ENCODE results near the gene TGFA.

TGFA gene

DNA sequence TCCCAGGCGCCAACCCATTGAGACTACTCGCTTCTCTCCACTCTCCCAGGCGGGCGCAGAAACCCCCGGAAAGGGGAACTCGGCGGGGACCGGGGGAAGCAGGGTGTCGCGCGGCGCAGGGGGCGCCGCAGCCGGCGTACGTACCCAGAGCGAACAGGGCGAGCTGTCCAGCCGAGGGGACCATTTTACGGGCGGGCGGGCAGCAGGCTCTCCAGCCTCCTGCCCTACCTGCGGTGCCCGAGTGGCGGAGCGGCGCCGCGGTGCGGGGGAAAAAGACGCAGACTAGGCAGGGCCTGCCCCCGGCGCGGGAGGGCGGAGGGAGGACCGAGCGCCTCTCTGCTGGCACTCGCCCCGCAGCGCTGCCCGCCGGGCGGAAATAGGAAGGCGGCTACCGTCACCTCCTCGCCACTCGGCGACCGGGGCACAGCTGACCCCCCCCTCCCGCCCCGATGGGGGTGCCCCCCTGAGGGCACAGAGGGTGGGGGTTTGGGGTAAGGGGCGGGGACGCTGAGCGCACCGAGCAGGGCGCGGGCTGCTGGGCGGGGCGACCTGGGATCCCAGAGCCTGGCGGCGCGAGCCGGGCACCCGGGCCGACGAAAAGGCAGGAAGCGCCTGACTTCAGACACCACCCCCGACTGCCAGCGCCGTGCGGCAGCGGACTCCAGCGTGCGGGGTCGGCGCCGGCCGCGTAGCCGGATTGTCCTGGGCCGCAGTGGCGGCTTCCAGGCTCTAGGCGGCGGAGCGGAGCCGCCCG is at the start of gene TGFA:
TSS of gene TGFA (minus strand) at position 243 of the 754 bp plus-strand sequence. CDS start at position 184, 59 bp downstream.
- DNase-seq = peak; percentile 65

DNA sequence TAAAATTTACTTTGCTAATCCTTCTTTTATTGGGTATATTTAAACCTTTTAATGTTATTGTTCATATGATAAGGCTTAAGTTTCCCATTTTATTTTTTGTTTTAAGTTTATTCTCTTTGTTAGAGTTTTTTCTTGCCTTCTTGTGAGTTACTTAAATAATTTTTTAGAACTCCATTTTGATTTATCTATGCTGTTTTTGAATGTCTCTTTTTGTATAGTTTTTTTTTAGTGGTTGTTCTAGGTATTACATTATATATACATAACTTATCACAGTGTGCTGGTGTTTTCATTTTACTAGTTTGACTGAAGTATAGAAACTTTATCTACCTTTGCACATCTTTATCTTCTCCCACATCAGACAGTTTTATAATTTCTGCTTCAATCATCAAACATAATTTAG is 49.4 kb upstream of the TGFA start:
- no peak for DNase-seq

DNA sequence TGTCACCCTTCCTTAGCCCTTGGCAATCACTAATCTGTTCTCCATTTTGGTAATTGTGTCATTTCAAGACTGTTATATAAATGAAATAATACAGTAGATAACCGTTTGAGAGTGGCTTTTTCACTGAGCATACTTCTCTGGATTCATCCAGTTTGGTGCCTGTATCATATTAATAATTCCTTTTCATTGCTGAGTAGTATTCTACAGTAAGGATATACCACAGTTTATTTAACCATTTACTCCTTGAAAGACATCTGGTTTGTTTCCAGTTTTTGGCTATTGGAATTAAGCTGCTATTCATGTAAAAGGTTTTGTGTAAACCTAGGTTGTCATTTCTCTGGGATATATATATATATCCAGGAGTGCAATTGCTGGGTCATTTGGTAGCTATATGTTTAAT is 44.6 kb upstream of the TGFA start:
- DNase-seq = no peak

DNA sequence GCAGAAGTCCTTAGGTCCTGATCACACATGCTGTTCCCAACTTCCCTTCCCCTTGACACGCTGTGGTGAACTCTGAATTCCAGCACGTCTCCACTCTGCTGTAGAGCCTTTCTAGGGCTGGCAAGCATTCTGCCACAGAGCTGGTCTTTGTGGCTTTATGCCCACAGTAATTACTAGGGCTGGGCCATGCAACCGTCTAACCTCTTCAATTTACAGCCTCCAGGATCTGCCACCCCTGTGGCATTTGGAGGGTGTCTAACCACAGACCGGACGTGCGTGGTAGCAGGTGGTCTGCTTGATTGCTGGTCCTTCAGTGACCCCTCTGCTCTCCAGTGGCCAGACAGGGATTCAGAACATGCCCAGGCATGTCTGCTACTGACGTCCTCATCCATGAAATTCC is 43.1 kb upstream of the TGFA start:
- DNase-seq = no peak

DNA sequence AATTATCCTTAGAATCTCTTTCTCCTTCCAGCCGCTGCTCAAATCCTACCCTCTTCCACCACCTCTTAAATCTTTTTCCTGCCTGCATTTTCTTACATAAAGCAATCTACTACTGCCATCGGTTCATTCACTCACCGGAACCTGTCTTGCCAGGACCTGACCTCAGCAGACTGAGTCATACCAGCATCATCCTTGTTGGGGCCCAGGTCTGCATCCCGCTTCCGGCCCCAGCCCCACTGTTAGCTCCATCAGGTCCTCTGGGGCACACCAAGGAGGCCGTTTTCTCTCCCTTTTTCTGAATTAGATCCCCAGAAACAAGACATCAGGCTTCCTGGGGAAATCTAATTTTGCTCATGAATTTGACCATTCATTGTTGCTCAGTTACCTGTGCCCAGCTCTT is 42.7 kb upstream of the TGFA start:
- DNase-seq = no peak

DNA sequence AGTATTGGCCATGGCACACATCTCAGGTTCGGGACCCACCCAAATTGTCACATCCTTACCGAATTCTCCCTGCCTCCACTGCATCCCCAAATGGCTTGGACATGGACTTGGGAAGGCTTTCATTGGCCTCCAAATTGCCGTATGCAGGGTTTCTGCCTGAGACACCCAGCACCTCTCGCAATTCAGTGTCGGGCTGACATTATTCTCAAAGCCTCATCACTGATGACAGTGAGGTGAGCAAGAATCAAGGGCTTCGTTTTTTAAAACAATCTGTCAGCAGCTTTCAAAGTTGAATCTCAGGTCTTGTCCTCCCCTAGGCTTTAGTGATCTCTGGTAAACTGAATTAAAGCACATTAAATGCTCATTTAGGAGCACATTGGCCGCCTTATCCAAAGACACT is 29.5 kb upstream of the TGFA start:
- DNase-seq = no peak

DNA sequence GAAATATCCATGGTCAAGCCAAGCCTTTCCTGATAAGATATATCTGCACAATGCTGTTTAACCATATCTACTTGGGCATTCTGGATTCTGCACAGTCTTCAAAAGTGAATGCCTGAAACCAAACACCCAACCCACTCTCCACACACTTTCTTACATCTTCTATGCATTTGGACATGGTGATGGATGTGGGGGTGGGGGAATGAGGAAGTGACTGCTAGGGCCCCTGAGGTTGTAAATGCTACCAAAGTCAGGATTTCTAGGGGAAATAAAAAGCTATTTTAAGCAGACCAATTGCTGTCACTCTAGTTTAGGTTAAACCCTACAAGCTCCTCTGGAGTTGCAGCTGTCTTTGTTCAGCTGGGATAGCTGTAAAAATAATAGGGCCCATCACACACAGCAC is 26.7 kb upstream of the TGFA start:
- DNase-seq = no peak

DNA sequence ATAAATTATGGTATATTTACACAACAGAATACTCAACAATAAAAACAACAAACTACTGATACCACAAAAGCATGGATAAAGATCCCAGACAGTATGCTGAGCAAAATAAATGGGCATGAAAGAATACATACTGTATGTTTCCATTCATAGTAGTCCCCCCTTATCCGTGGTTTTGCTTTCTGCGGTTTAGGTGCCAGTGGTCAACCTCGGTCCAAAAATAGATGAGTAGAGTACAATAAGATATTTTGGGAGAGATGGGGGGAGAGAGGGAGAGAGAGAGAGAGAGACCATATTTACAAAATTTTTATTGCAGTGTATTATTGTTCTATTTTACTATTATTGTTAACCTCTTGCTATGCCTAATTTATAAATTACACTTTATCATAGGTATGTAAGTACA is 21.0 kb upstream of the TGFA start:
- DNase-seq = no peak

DNA sequence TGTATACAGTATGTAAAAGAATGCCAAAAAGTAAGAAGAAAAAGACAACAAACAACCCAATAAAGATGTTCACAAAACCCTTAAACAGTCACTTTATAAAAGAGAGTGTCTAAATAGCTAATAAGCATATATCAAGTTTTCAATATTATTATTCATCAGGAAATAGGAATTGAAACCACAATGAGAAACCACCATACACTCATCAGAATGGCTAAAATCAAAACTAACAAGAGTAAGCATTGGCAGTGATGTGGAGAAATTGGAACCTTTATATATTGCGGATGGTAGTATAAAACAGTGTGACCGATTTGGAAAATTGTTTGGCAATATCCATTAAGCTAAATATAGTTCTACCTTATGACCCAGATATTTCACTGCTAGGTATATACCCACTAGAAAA is 20.5 kb upstream of the TGFA start:
- no peak for DNase-seq

DNA sequence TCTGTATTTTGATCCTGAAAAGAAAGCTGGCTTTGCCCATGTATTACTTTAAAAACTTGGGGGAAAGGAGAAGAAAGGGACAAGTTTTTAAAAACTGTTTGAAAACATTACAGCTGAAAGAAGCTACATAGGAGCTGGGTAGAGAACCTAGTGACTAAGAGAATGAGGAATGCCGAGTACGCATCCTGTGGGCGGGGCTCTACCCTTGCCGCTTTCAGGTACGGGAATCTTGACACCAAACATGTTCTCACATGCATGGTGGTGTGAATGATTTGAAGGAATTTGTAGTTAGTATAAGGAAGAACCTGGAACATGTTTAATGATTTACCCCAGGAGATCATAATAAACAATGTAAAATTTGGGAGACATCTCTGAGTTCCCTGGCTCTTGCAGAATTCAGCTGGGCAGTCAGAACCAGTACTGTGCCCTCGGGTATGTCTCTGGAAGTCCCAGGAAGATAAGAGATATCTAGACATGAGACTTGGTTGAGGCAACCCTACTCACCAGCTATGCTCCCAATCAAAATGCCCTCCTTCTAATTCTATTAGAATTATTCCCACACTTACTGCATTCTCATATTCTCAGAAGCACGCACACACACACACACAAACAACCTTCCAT is 16.5 kb upstream of the TGFA start:
- DNase-seq = no peak

DNA sequence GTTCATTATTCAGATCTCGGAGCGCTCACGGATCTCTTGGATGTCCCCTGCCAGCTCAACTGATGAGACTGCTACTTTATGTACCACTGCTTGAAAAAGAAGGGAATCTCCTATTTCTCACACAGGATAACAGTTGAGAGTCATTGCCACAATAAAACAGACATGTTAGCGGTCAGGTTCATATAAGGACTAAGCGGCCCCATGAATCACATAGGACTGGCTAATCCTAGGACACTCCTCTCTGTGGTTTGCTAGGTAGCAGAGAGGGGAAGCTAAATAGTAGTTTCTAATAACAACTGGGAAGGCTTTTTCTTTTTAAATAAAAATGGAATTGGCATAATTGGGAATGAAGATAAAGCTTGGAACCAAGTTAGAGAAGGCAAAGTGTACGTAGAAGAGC is 15.9 kb upstream of the TGFA start:
- DNase-seq = no peak

DNA sequence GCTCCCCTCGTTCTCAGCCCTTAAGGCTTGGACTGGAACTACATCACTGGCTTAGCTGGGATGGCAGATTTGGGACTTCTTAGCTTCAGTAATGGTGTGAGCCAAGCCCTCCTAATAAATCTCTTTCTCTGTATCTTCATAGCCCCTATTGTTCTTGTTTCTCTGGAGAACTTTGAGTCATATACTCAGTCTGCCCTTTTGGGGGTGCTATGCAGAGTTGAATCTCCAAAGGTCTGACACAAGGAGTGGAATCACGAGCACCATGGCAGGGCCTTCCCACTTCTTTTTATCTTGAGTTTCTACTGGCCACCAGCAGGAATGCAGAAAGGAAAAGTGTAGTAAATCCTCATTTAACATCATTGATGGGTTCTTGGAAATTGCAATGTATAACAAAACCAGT is 13.3 kb upstream of the TGFA start:
- no peak for DNase-seq

DNA sequence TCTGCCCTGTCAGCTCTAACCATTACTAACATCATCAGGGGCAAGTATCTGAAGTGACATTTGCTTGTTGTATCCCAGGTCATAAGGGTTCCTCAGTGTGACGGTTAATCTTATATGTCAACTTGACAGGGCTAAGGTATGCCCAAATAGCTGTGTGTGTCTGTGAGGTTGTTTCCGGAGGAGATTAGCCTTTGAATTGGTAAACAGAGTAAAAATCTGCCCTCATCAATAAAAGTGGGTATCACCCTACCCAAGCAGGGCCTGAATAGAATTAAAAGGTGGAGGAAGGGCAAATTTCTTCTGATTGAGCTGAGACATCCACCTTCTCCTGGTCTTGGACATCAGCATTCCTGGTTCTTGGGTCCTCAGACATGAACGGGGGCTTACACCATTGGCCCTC is 12.8 kb upstream of the TGFA start:
- DNase-seq = no peak

DNA sequence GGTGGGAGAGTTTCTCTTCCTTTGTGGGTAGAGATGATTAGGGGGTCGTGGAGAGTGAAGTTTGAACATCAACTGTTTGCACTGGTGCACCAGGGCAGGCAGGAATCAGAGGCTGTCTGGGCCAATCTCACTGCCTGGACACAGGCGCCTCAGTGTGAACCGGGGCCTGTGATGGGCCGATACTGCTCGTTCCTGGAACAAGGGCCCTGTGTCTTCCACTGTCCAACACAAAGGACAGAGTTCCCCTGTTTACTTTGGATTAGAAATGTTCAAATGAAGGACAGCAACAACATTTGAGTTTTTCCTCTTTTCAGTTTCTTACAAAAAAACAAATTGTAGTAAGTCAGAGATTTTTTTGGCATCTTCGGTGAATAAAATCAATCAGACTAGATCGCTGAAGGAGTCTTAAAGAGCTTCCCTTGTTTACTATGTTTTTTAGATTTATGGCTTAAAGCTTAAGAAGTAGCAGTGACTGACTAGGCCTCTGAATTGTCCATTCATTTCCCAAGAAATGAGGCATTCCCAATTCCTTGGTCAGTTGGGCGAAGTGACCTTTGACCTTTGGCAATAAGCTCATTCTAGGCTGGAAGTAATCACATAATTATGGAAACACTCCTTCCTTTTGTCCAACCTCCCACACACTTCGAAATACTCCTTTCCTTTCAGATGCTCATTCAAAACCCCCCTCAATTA is 11.6 kb upstream of the TGFA start:
- no peak for DNase-seq

DNA sequence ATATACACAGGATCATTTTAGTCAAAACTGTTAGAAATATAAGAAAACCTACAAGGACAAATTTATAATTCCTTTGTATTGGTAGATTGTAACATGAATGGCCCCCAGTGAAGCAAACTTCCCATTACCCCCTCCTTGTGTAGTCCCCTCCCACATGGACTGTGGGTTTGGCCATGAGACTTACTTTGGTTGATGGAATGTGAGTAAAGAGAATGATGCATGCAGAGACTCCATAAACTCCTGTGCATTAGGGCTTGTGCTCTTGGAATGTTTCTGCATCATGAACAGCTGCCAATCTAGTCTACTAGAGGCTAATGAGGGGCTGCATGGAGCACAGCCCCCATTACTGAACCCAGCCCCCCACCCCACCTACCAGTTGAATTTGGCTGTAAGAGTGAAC is 8.3 kb upstream of the TGFA start:
- DNase-seq = no peak

DNA sequence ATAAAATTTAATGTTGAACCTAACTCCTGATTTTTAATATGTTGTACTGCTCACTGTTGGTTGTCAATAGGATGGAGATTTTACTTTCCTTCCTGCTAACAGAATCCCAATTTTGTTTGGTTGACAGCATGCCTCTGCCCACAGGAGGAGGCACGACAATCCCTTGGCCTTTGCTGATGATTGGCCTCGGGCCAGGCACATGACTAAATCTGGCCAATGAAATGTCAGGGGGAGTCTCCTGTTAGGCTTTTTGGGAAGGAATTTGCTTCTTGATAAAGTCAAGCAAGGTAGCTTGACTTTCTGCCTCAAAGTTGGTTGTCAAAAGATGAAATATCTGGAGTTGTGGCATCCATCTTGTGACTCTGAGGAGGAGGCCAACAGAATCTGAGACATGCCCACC is 6.8 kb upstream of the TGFA start:
- DNase-seq = no peak

DNA sequence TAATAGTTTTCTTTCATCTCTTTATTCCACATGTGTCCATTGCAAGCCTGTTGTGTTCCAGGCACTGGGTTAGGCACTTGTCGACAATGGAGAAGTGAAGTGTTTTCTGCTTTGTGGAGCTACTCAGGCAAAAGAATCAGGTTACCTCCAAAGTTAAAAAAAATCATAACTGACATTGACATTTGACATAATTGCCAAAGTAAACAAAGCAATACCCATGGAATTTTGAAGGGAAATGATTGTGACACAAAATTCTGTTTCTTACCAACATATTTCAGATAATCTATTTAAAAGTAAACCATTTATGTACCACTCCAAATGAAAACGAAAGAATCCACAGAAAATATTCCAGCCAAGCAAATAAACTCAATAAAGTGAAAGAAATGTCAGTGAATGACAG is 6.4 kb upstream of the TGFA start:
- DNase-seq = no peak

DNA sequence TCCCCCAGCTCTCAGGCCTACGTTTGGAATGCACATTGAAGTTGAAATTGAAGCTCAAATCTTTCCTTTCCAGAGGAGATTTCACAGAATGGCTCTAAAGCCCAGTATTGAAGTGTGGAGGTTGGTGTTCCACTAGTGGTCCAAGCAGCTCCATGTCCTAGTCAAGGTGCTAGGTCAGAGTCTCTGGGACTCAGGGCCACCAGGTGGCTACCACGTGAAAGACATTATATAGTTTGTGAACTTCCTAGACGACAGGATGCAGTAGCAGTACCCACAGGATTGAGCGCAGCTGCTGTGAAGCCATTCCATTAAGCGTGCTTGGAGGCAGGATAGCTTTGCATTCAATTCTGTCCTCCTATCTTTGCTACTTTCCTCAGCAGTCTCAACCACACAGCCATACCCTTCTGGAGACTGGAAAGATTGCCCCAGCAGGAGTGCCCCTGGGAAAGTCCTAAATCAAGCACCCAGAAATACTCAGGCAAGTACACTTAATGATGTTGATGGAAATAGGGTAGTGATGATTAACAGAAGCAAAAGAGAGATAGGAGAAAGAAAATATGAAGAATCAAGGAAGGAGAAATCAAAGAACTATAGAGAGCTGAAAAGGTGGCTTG is 4.7 kb upstream of the TGFA start:
- DNase-seq = no peak

DNA sequence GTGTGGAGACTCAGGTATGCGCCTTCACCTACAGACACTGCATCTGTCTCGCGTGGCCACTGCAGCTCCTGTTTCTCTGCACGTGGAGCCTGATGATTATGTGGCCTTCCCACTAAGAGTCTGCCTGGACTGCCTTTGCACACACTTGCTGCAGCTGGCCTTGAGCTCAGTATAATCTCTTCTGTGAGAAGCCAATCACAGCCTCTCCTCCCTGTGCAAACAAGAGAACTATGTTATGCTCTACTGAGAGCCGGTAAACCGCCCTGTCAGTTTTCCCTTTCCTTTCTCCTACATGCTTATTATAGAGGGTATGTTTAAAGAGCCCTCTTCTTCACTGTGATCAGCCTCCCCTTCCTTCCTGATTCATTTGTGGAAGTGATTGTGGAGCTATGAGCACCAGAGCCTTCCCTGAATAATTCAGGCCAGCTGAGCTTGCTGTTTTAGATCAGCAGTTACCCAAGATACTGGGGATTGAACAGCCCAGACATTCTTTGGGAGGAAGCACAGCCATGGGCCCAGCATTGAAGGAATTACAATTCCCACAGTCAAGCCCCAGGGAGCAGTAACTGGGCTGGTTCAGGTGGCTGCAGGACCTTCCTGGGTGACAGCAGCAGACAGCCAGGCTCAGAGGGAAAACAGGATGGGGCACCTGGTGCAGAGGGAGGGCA is 3.7 kb upstream of the TGFA start:
- no peak for DNase-seq

DNA sequence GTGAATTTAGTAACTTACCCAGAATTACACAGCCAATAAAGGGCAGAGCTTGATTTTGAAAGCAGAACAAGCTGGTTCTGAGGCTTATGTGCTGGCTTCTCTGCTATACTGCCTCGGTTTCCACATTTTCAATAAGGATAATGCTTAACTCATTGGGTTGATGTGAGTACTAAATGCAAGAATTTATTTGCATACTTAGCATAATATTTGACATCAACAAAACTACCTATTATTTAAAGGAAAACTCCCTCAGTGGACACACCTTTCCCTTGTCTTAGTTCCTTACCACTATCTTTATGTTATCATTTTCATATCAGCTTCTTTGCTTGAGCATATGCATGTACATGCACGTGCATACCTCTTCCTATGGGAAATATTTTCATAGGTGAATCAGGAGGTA is 3.0 kb upstream of the TGFA start:
- DNase-seq = no peak

DNA sequence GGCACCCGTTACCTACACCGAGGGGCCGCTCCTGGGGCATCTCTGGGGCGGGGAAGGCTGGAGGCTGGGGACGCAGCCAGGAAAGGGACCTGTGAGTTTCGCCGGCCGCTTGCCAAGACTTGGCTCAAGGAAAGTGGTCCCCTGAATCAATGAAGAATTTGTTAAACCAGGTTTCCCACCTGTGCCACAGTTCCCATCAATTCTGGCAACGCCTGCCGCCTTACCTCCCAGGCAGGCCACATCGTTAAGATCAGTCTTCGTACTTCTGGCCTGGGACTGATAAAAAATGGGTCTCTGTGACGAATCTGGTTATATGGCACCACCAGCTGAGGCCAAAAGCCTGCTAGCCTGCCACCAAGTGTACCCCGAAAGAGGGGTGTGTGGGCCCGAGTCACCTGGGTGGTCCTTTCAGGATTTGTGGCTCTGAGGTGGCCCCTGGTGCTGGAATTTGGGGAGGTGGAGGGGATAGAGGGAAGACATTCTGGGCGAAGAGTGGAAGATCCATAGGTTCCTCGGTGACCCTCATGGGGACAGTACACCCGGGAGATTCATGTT is 789 bp upstream of the TGFA start:
- no peak for DNase-seq

DNA sequence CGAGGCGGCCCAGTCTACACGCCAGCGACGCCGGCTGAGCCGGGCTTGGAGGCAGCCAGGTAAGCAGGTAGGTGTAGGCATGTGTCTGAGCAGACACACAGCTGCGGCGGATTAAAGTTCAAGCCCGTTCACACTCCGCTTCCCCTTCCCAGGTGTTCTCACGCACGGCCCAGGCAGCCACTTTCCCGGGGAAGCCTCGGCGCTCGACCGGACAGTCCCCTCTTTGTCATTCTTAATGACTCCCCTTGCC is 367 bp downstream of the TGFA start:
- DNase-seq = peak; percentile 26
